NCI-H82 (cell line): ENCODE measurements around the gene ZNF138.

Experiments used
- DNase-seq: peaks from one replicate; lab custom pipeline; 2025; lab: John Stamatoyannopoulos, UW

Gene ZNF138

GRCh38 chr7:64875658-64876406, 81.6 kb downstream of the ZNF138 start:
- no peak for DNase-seq

- peak; percentile 85 for DNase-seq
Measured at GRCh38 chr7:64876792-64877713, 82.8 kb downstream of the ZNF138 start.

GRCh38 chr7:64877714-64878610, 83.7 kb downstream of the ZNF138 start:
- DNase-seq: no peak

GRCh38 chr7:64878684-64879083, 84.5 kb downstream of the ZNF138 start:
- no peak for DNase-seq

- no peak for DNase-seq
Measured at GRCh38 chr7:64879086-64879730, 85.0 kb downstream of the ZNF138 start.

GRCh38 chr7:64879800-64880199, 85.6 kb downstream of the ZNF138 start:
- DNase-seq: no peak

- no peak for DNase-seq
Measured at GRCh38 chr7:64880322-64881297, 86.4 kb downstream of the ZNF138 start.

GRCh38 chr7:64881461-64882287, 87.4 kb downstream of the ZNF138 start:
- no peak for DNase-seq

GRCh38 chr7:64882341-64883112, 88.3 kb downstream of the ZNF138 start:
- DNase-seq: peak; percentile 64
